ENCODE results near the gene ADCY10. TPM values are rescaled to one million over a fixed set of nuclear protein-coding genes. Genes with fewer than 3 reads are reported as not detected.
A peak's percentile ranks its signal among the peaks of the same experiment; 100 is the strongest.

ADCY10 gene
- polyA plus RNA-seq, 3 donors = 0.09 TPM; not detected in 2

DNA sequence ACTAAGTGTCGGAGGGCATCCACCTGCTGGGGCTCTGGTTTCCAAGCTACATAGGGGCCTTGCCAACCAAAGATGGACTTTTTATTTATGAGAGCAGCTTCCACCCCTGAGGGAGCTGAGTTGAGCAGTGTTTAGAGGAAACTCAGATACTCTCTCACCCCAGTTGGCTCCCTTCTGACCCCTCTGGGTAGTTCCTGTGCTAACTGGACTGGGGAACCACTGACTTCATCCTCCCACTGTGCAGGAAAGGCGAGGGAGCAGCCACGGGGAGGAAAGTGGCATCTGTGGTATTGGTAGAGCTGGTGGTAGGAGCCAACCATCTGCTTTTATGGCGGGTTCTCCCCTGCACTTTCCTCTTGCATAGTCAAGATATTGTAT is 121.8 kb downstream of the ADCY10 start:
- no peaks in the 10 kb centered on the region for H3K79me2 ChIP-seq (ENCODE audit: insufficient read depth, low read length)
- TF ChIP-seq, protein P1, sequence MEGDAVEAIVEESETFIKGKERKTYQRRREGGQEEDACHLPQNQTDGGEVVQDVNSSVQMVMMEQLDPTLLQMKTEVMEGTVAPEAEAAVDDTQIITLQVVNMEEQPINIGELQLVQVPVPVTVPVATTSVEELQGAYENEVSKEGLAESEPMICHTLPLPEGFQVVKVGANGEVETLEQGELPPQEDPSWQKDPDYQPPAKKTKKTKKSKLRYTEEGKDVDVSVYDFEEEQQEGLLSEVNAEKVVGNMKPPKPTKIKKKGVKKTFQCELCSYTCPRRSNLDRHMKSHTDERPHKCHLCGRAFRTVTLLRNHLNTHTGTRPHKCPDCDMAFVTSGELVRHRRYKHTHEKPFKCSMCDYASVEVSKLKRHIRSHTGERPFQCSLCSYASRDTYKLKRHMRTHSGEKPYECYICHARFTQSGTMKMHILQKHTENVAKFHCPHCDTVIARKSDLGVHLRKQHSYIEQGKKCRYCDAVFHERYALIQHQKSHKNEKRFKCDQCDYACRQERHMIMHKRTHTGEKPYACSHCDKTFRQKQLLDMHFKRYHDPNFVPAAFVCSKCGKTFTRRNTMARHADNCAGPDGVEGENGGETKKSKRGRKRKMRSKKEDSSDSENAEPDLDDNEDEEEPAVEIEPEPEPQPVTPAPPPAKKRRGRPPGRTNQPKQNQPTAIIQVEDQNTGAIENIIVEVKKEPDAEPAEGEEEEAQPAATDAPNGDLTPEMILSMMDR (IDR thresholded peaks at IDR 0.05) = no peak
- DNase-seq = no peak
- WGBS (ENCODE audit: insufficient coverage) = 60% methylated on average over 1 of the region's 4 CpGs
- peak overlapping the region; percentile 22 to 72 for H3K27ac ChIP-seq (ENCODE audit: low read depth in 1 of 2, low read length in 2 of 2)
- H3K4me1 ChIP-seq (ENCODE audit: control insufficient read depth in 1 of 2, insufficient read depth in 2 of 2, low read length in 2 of 2) = peaks cover 19% of the 10 kb centered on the region in 2 donors
- no peaks in the 10 kb centered on the region for H3K27me3 Mint-ChIP-seq (ENCODE audit: low read depth in 3 of 3)
- H3K27ac Mint-ChIP-seq = peak overlapping the region; percentile 43 to 88 (median 80)
- H3K4me3 ChIP-seq (replicated peaks in 1 of 3; ENCODE audit: low read depth in 2 of 3, low read length in 3 of 3) = no peak overlapping the region
- peaks cover 23% of the 10 kb centered on the region for H3K4me1 Mint-ChIP-seq
- H4K20me1 ChIP-seq (ENCODE audit: insufficient read depth, low read length) = no peaks in the 10 kb centered on the region
- H3K4me3 Mint-ChIP-seq = no peak overlapping the region
- H2AFZ ChIP-seq (ENCODE audit: insufficient read depth, low read depth, low read length, poor library complexity, severe bottlenecking) = no peak overlapping the region
- H3K36me3 ChIP-seq (replicated peaks in 1 of 2; ENCODE audit: control insufficient read depth in 1 of 2, insufficient read depth in 2 of 2, low read length in 2 of 2) = peaks cover 21 to 40% of the 10 kb centered on the region in 2 donors
- no peaks in the 10 kb centered on the region for H3K27me3 ChIP-seq (ENCODE audit: control insufficient read depth in 2 of 2, insufficient read depth in 2 of 2, low read length in 2 of 2)
- H3K9me3 ChIP-seq (replicated peaks in 1 of 2; ENCODE audit: control insufficient read depth in 1 of 2, insufficient read depth in 1 of 2, low read length in 2 of 2) = no peaks in the 10 kb centered on the region
- H3K9me3 Mint-ChIP-seq = peaks cover 0 to 3% (median 0%) of the 10 kb centered on the region in 7 donors
- intact Hi-C loops (cut with micrococcal nuclease) = no loop called here
- H3K36me3 Mint-ChIP-seq = peaks cover 32 to 47% of the 10 kb centered on the region in 2 donors
- no peak overlapping the region for H3K4me2 ChIP-seq (replicated peaks; ENCODE audit: extremely low read depth, low read length, poor library complexity, severe bottlenecking)
- no peak overlapping the region for H3K9ac ChIP-seq (ENCODE audit: insufficient read depth, low read length, poor library complexity, severe bottlenecking)

DNA sequence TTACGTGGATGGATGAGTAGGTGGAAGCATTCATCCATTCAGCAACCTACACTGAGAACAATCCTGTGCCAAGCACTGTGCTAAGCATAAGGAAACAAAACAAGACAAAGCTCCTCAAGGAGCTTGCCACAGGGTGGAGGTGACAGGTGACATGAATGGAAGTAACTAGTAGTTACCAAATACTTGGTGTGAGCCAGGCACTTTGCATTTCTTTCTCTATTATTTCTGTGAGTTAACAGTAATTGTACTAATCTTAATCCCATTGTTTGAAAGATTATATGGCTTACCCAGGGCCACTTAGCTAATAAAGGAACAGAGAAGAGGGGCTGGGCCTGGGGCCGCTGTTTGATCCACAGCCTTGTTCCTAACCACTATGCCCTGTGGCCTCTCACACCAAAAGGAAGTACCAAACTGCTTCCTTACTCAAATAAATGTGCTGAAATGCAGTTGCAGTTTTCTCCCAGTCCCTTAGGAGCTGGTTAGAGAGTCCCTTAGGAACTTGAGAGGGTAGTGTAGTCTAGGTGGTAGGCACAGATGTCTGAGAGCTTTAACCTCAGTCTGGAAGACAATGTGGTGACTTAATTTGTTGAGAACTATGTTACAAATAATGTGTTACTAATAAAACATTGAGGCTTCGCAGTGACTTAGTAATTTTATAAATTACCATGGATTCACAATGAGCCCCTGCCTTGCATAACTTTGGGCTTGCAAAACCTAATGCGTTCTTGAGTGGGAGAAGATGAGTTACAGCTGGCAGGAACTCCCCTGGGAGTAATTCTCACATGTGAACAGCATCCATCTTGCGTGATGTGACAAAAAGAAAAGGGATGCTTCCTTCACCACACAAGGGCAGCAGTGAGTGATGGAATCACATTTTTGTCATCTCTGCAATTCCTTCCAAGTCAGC is 122.4 kb downstream of the ADCY10 start:
- H3K27me3 Mint-ChIP-seq (ENCODE audit: low read depth in 3 of 3) = no peaks in the 10 kb centered on the region
- H3K4me1 Mint-ChIP-seq = peaks cover 18% of the 10 kb centered on the region
- no peaks in the 10 kb centered on the region for H3K27me3 ChIP-seq (ENCODE audit: control insufficient read depth in 2 of 2, insufficient read depth in 2 of 2, low read length in 2 of 2)
- H3K27ac Mint-ChIP-seq = peak overlapping the region; percentile 43 to 88 (median 82)
- H3K9ac ChIP-seq (ENCODE audit: insufficient read depth, low read length, poor library complexity, severe bottlenecking) = no peak overlapping the region
- peaks cover 0 to 3% (median 0%) of the 10 kb centered on the region in 7 donors for H3K9me3 Mint-ChIP-seq
- peak overlapping the region; percentile 22 to 72 for H3K27ac ChIP-seq (ENCODE audit: low read depth in 1 of 2, low read length in 2 of 2)
- no peak overlapping the region for H3K4me2 ChIP-seq (replicated peaks; ENCODE audit: extremely low read depth, low read length, poor library complexity, severe bottlenecking)
- H3K4me3 Mint-ChIP-seq = no peak overlapping the region
- WGBS (ENCODE audit: insufficient coverage) = 0% methylated on average over 1 of the region's 5 CpGs
- peaks cover 14 to 16% of the 10 kb centered on the region in 2 donors for H3K4me1 ChIP-seq (ENCODE audit: control insufficient read depth in 1 of 2, insufficient read depth in 2 of 2, low read length in 2 of 2)
- no peak overlapping the region for H2AFZ ChIP-seq (ENCODE audit: insufficient read depth, low read depth, low read length, poor library complexity, severe bottlenecking)
- intact Hi-C loops (cut with micrococcal nuclease) = no loop called here
- H4K20me1 ChIP-seq (ENCODE audit: insufficient read depth, low read length) = no peaks in the 10 kb centered on the region
- DNase-seq = peak; percentile 51 to 91 (median 52)
- H3K36me3 ChIP-seq (replicated peaks in 1 of 2; ENCODE audit: control insufficient read depth in 1 of 2, insufficient read depth in 2 of 2, low read length in 2 of 2) = peaks cover 24 to 45% of the 10 kb centered on the region in 2 donors
- no peaks in the 10 kb centered on the region for H3K9me3 ChIP-seq (replicated peaks in 1 of 2; ENCODE audit: control insufficient read depth in 1 of 2, insufficient read depth in 1 of 2, low read length in 2 of 2)
- TF ChIP-seq, protein P1 (IDR thresholded peaks at IDR 0.05) = no peak
- no peaks in the 10 kb centered on the region for H3K79me2 ChIP-seq (ENCODE audit: insufficient read depth, low read length)
- peaks cover 34 to 50% of the 10 kb centered on the region in 2 donors for H3K36me3 Mint-ChIP-seq
- H3K4me3 ChIP-seq (replicated peaks in 1 of 3; ENCODE audit: low read depth in 2 of 3, low read length in 3 of 3) = no peak overlapping the region

Measured in CD14-positive monocyte (primary cell).